COLO829 (cell line): ENCODE measurements around the gene NBPF3.
"Not testable (repeated sequence)": the region's sequence is repeated elsewhere in the genome, so short reads cannot be mapped to it uniquely, and the experiment has no call there.

Source experiments
- DNase-seq: peaks from one replicate; pipeline ENCODE4 v3.0.0; 2012; ENCODE audit warnings: low spot score

Gene NBPF3, protein sequence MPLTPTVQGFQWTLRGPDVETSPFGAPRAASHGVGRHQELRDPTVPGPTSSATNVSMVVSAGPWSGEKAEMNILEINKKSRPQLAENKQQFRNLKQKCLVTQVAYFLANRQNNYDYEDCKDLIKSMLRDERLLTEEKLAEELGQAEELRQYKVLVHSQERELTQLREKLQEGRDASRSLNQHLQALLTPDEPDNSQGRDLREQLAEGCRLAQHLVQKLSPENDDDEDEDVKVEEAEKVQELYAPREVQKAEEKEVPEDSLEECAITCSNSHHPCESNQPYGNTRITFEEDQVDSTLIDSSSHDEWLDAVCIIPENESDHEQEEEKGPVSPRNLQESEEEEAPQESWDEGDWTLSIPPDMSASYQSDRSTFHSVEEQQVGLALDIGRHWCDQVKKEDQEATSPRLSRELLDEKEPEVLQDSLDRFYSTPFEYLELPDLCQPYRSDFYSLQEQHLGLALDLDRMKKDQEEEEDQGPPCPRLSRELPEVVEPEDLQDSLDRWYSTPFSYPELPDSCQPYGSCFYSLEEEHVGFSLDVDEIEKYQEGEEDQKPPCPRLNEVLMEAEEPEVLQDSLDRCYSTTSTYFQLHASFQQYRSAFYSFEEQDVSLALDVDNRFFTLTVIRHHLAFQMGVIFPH

DNA sequence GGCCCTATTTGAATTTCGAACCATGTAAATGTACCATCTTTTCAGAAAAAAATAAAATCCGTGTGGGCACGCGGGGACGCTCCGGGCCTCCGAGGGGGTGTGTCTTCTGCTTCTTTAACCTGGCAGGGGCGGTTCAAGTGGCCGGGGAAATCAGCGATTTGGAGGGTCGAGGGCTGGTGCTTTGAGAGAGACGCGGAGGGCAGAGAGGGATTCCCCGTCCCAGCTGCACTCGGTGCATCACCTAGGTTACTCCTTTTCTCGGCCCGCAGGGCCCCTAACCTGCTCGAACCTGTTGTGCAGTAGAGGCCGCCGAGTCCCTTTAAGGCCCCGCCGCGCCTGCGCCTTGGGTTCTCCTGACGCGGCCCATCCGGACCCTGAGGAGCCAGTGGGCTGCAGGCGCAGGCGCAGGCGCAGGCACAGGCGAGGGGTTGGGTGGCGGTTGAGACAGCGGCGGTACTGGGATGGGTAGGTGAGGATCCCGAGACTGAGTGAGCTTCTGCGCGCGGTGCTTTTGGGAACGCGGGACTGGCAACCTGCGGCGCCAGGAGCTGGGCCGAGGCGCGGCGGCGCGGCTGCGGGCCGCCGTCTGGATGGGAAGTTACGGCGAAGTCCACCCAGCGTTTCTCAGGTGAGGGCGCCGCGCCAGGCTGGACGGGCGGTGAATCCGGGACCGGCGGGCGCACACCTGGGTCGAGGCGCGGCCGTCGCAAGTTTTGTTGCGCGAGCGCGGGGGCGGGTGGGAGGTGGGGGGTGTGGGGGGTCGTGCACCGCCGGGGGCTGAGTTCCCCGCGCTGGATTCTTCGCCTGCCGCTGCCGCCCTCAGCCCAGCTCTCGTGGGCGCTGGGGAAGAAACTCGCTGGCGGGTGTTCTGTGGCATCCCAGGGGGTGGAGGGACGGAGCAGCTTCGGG lies at the start of gene NBPF3:
TSS of gene NBPF3 (plus strand) at position 417 of the 909 bp plus-strand sequence. CDS start 4,950 bp downstream, outside the sequence.
- DNase-seq = peak; percentile 30

DNA sequence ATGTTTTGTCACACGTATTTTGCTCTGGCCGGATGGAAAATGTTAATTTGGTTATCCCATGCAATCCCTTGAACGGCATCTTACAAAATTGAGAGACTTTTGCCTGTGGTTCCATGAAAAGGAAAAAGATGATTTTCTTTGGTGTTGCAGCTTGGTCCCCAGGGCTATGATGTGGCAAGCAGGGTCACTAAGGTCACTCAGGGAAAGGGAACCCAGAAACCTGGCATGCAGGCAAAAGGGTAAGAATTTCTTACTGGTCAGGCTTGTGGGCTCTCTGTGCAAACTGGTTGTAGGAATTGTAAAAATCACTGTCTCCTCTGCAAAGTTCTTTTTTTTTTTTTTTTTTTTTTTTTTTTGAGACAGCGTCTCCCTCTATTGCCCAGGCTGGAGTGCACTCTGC lies 48.4 kb upstream of the NBPF3 start:
- DNase-seq = no peak

DNA sequence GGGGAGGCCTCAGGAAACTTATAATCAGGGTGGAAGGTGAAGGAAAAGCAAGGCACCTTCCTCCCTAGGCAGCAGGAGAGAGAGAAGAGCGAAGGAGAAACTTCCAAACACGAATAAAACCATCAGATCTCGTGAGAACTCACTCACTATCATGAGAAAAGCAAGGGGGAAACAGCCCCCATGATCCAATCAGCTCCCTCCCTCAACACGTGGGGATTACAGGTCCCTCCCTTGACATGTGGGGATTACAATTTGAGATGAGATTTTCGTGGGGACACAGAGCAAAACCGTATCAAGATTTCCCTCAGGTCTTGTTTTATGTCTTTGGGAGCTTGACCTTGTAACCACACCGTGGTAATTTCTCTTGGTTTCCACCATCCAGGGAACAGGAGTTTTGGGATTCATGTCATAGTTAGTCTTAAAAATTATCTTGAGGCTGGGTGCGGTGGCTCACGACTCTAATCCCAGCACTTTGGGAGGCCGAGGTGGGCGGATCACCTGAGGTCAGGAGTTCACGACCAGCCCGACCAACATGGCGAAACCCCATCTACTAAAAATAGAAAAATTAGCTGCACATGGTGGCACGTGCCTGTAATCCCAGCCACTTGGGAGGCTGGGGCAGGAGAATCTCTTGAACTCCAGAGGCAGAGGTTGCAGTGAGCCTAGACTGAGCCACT lies 47.2 kb upstream of the NBPF3 start:
- DNase-seq = no peak

DNA sequence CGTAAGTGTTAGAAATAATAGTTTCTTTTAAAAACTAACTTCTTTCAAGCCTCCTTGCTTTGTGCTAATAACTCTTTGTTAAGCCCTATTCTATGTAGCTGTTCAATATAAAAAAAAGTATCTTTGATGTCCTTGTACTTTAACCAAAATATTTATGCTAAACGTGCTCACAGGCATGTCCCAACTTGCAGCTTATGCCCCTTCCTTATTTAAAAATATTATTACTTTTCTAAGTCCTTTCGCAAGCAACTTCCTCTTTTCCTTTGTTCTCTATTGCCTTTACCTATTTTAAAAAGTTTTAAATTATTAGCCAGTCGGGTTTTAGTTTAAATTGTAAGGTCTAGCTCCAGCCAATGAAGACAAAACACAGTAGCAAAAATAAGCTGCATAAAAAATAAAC lies 43.4 kb upstream of the NBPF3 start:
- no peak for DNase-seq

DNA sequence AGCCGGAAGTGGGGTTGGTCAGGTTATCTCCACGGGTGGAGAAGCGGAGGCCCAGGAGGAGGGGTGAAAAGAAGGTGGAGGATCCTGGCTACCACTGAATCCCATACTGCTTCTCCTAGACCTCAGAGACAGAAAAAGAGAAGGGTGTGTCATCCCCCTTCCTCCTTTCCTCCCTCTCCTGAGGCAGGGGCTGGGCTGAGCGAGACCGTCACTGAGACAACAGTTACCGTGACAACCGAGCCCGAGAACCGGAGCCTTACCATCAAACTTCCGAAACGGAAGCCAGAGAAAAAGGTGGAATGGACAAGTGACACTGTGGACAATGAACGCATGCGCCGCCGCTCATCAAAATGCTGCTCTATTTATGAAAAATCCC lies 42.1 kb upstream of the NBPF3 start:
- DNase-seq = no peak

DNA sequence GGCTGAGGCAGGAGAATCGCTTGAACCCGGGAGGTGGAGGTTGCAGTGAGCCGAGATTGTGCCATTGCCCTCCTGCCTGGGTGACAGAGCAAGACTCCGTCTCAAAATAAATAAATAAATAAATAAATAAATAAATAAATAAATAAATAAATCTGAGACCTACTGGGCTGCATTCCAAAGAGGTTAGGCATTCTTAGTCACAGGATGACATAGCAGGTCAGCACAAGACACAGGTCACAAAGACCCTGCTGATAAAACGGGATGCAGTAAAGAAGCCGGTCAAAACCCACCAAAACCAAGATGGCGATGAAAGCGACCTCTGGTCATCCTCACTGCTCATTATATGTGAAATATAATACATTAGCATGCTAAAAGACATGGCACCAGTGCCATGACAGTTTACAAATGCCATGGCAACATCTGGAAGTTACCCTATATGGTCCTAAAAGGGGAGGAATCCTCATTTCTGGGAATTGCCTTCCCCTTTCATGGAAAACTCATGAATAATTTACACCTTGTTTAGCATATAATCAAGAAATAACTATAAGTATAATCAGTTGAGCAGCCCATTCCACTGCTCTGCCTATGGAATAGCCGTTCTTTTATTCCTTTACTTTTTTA lies 38.1 kb upstream of the NBPF3 start:
- DNase-seq = not testable (repeated sequence)

DNA sequence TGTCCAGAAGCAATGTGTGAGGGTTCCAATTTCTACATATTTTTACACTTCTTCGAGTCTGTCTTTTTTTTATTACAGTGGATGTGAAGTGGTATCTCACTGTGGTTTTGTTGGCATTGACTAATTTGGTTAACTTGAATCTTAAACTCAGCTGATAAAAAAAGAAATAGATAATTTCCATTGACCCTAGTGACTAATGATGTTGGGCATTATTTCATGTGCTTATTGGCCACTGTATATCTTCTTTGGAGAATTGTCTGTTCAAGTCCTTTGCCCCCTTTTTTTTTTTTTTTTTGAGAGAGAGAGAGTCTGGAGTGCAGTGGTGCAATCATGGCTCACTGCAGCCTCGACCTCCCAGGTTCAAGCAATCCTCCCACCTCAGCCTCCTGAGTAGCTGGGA lies 33.3 kb upstream of the NBPF3 start:
- no peak for DNase-seq

DNA sequence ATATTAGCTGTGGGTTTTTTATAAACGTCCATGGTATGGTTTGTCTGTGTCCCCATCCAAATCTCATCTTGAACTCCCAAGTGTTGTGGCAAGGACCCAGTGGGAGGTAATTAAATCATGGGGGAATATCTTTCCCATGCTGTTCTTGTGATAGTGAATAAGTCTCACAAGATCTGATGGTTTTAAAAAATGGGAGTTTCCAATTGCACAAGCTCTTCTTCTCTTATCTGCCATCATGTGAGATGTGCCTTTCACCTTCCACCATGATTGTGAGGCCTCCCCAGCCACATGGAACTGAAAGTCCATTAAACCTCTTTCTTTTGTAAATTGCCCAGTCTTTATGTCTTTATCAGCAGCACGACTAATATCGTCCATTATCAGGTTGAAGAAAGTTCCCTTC lies 30.0 kb upstream of the NBPF3 start:
- DNase-seq = not testable (repeated sequence)

DNA sequence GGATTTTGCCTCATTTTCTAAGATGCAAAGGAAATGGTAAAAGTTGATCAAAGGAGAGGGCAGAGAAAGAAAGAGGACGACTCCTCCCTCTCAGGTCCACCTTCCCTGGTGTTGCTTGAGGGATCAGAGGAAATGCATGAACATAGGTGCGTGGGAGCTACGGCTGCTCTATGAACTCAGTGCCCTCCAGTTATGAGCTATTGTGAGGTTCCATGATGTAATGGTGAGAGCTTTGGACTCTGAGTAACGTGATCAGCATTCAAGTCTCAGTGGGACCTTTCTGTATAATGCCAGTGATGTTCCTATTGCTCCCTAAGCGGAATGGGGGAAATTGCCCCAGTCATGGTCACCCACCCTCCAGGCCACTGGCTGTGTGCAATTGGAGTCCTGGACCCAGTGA lies 25.9 kb upstream of the NBPF3 start:
- no peak for DNase-seq

DNA sequence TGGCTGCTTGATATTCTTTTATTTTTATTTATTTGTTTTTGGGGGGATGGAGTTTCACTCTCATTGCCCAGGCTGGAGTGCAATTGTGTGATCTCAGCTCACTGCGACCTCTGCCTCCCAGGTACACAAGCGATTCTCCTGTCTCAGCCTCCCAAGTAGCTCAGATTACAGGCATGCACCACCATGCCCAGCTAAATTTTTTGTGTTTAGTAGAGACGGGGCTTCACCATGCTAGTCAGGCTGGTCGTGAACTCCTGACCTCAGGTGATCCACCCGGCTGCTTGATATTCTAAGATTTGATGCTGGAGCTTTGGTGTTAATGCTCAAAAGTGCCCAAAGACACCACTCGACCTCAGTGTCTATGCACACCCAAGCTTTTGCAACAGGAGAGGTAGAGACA lies 19.6 kb upstream of the NBPF3 start:
- DNase-seq = not testable (repeated sequence)

DNA sequence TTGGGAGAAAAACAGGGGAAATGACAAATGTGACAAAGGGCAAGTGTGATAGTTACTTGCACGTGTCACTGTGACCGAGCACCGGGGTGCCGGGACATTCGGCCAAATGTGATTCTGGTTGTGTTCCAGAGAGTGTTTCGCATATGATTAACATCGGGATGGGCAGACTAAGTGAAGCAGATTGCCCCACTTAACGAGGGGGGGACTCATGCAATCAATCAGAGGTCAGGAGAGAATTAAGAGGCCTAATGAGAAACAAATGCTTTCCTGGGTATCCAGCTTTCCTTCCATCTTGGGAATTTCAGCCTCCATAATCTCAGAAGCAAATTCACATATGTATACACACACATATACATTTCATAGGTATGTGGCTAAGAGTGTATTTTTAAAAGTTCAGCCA lies 18.6 kb upstream of the NBPF3 start:
- DNase-seq = not testable (repeated sequence)

DNA sequence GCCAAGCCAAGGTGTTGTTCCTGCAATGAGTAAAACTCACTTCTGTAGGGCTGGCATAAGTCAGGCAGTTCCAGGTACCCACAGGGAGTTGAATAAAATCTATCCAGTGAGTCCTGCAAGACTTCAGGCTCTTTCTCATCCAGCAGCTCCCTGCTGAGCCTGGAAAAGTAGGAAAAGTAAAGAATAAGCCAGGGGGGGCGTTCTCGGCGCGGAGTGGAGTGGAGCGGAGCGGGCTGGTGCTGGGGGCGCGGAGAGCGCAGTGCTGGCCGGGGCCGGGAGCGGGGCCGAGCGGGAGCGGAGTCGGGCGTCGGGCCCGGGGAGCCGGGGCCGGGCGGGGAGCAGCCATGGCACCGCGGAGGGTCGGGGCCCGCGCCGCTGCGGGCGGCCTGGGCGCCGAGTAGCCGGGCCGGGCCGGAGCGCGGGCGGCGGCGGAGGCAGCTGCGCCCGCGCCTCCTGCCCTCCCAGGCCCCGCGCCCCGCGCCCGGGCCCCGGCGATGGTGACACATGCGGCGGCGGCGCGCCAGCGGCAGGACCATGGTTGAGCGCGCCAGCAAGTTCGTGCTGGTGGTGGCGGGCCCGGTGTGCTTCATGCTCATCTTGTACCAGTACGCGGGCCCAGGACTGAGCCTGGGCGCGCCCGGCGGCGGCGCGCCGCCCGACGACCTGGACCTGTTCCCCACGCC lies 12.0 kb upstream of the NBPF3 start:
- not testable (repeated sequence) for DNase-seq

DNA sequence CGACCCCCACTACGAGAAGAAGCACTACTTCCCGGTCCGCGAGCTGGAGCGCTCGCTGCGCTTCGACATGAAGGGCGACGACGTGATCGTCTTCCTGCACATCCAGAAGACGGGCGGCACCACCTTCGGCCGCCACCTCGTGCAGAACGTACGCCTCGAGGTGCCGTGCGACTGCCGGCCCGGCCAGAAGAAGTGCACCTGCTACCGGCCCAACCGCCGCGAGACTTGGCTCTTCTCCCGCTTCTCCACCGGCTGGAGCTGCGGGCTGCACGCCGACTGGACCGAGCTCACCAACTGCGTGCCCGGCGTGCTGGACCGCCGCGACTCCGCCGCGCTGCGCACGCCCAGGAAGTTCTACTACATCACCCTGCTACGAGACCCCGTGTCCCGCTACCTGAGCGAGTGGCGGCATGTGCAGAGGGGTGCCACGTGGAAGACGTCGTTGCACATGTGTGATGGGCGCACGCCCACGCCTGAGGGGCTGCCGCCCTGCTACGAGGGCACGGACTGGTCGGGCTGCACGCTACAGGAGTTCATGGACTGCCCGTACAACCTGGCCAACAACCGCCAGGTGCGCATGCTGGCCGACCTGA lies 11.4 kb upstream of the NBPF3 start:
- DNase-seq = not testable (repeated sequence)

DNA sequence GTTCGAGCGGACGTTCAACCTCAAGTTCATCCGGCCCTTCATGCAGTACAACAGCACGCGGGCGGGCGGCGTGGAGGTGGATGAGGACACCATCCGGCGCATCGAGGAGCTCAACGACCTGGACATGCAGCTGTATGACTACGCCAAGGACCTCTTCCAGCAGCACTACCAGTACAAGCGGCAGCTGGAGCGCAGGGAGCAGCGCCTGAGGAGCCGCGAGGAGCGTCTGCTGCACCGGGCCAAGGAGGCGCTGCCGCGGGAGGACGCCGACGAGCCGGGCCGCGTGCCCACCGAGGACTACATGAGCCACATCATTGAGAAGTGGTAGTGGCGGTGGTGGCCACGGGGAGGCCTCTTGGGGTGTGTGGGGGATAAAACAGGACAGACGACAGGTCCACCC lies 10.7 kb upstream of the NBPF3 start:
- not testable (repeated sequence) for DNase-seq

DNA sequence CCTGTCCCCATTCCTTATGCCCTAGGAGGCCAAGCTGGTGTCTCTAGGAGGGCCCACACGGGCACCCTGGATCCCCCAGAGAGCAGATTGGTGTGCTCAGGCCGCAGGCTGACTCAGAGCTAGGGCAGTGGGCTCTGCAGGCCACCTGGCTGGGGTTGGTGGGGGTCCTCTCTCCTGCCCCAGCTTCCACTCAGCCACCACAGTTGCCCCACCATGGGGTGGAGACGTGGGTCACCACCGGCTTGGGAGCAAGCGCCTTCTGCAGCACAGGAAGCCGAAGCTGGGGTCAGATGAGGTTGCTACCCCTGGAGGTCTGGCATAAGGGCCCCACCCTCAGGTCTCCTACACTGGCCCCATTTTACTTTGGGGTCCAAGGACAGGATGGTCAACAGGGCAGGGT lies 9.1 kb upstream of the NBPF3 start:
- DNase-seq = not testable (repeated sequence)

DNA sequence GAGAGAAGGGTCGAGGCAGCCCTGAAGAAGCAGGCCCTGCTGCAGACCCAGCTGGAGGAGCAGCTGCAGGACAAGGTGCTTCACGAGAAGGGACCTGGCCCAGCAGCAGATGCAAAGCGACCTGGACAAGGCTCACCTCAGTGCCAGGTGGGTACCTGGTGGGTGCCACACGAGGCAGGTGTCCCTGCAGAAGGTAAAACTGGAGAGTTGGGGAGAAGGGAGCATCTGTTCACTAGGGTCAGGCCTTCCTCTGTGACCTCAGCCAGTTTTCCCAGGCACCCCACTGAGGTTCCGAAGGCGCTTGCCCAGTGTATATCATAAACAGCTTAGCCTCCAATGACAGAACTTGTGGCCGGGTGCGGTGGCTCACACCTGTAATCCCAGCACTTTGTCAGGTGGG lies 5.5 kb upstream of the NBPF3 start:
- no peak for DNase-seq

DNA sequence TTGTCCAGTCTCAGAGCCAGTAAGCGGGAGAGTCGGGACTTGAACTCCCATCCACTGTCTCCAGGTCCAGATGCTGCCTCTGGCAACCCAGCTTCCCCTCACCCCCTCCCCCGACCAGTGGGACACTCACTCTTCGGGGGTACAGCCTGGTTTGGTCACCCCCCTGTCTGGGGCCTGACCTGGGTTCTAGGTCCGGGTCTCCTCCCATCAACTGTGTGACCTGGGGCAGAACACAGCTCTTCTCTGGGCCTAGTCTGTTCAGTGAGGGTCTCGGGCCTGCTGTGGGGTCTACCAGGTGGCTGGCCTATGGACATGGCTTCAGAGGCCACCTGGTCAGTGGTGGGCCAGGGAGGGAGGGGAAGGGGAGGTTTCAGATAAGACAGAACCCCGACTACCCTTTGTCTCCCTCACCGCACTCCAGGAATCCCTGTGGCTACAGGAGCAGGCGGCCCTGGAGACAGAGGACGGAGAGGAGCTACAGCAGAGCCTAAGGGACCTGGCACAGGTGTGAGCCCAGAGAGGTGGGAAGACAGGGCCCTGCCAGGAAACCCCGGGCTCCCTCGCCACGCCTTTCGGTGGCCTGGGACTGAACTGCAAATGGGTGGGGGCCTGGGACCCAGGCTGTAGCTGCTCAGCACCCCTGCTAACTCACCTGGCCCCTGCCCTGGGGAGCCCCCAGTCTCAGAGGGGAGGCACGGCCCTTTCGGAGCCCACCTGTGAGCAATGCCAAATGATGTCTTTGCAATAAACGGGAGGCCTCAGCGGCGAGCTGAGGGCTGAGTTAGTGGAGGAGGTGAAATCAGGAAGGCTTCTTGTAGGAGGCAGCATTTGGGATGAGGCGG lies 4.1 kb upstream of the NBPF3 start:
- DNase-seq = no peak

DNA sequence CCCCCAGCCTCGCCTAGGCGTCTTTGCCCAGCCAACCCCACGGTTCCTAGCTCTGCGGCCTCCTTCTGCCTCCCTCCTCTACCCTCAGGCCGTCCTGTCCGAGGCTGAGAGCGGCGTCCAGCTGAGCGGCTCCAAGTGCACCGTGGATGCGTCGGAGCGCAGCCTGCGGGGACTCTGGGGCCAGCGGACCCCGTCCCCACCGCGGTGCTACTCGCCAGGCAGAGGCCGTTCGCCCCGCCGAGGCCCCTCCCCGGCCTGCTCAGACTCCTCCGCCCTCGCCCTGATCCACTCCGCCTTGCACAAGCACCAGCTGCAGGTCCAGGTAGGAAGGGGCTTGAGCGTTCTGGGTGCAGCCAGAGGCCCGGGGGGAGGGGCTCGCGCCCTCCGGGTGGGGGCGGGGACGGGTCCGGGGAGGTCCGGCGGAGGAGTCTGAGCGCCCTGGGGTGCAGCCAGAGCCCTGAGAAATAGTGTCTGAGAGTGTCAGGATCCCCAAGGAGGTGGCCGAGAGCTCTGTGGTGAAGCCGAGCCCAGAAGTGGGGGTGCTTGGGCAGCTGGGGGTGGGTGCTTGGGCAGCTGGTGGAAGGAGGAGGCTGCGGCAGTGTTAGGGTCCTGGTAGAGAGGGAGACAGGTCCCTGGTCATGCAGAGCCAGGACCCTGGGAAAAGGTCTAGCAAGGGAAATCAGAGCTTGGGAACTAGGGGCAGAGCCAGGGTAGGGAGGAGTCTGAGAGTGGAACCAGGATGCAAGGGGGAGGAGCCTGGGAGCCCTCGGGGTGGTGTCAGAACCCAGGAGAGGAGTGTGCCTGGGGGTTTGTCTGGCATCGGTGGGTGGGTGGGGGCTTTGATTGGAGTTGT lies 3.2 kb upstream of the NBPF3 start:
- no peak for DNase-seq

DNA sequence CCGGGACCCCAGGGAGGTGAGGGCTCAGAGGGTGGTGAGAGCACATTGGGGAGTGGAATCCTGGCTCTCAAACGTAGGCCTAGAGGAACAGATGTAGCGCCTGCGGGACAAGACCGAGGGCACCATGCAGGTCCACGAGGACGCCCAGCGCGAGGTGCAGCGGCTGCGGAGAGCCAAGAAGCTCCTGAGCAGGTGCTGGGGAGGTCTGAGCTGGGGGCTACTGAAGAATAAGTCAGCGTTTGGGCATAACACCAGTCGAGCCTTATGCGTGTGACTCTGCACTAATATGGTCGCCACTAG lies 2.6 kb upstream of the NBPF3 start:
- DNase-seq = no peak
